Stimulated activated CD8-positive, alpha-beta memory T cell treated with anti-CD3 and anti-CD28 coated beads, Interleukin-2, amount 100 ng/mL, for 1 hour (primary cell): Measurements from ENCODE around the gene UNC5A.

Experiments used
- DNase-seq, 2 donors: peaks; one replicate each; pipeline ENCODE4 v3.0.0-alpha.2; 2020; ENCODE audit warnings: low read depth in 2 of 2

Gene UNC5A

DNA sequence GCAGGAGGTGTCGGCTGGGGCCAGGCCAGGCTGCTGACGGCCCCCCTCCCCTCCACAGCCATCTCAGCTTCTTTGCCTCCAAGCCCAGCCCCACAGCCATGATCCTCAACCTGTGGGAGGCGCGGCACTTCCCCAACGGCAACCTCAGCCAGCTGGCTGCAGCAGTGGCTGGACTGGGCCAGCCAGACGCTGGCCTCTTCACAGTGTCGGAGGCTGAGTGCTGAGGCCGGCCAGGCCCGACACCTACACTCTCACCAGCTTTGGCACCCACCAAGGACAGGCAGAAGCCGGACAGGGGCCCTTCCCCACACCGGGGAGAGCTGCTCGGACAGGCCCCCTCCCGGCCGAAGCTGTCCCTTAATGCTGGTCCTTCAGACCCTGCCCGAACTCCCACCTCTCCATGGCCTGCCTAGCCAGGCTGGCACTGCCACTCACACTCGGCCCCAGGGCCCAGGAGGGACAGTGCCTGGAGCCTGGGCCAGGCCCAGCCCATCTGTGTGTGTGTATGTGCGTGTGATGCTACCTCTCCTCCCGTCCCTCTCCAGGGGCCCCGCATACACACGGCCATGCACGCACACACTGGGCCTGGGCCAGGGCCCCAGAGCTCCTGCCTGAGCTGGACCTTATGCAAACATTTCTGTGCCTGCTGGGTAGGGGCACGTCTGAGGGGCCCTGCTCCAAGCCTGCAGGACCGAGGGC is 69.5 kb downstream of the UNC5A start:
- DNase-seq, result no peak

DNA sequence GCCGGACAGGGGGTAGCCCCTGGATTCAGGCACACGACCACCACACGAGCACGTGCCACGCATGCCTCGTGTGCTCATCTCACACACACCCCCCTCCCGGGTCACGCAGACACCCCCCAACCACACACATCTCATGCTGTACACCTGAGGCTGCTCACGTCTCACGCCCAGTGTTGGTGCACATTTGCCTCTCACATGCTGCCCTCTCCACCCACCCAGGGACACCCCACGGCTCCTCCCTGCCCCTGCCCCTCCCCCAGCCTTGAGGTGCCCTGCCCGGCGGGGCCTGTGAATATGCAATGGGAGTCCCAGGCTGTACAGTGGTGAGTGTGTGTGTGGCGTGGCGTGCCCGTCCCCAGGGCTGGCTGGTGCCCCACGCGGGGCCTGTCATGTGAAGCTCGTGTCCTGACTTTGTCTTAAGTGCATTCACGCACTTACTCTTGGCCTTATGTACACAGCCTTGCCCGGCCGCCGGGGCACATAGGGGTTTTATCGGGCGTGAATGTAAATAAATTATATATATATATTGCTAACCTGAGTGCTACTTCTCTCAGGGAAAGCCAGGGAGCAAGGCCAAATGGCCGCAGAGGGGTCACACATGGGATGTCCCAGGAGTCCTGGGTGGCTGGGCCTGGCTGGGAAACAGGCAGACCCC is 70.1 kb downstream of the UNC5A start:
- DNase-seq, result no peak

DNA sequence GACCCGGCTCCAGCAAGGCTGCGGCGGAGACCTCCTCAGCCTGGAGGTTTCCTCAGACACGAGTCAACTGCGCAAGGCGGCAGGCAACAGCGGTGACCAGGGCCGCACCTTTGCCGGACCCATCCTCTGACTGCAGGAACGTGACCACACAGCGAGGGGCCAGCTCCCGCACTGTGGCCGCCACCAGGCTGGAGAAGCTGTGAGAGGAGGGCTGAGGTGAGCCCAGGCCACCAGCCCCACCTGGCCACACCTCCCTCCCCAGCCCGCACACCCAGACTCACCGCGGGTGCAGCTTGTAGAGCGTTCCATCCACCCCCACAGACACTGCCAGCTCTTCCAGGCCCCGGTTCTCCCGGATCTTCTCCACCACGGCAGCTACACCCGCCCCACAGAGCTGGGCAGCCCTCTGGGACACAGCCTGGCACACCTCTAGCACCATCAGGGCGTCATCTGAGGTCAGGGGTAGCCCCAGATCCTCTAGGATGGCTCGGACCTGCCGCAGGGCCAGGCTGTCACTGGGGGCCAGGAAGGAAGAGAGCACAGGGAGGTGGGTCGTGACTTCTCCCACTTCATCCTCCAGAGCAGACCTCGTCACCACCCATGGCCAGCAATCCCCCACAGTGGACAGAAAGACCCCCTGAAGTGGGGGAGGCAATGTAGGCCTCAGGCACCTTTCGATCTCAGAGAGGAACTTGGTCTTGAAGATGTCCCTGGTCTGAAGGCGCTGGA is 70.8 kb downstream of the UNC5A start:
- DNase-seq, result no peak

DNA sequence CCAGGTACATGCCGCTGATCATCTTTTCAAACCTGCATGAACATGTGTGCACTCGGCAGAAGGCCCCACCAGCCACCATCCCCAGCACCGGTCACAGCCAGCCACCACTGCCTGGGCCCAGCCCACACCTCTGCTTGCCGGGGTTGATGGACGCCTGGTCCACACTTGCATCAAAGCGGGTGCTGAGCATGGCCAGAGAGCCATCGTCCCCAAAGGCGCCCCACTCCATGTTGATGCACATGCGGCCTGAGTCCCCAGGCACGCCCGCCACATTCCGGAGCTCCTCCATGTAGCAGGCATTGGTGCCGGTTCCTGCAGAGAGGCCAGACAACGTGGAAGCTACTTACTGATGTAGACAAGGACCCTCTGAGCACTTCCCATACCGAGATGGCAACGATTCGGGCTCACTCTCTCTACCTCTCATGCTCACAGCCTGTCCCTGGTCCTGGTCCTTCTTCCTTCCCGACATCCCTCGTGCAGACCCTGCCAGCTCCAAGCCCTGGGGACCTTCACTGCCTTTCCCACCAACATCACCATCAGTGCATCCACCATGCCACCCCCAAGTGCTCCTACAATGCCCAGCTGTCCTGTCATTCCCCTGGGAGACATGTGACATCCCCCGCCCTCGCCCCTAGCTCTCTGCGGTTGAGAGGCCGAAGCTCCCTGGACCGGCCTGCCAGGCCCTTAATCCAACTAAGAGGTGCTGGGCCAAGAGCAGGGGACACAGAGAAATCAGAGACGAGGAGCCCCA is 71.6 kb downstream of the UNC5A start:
- no peak for DNase-seq

DNA sequence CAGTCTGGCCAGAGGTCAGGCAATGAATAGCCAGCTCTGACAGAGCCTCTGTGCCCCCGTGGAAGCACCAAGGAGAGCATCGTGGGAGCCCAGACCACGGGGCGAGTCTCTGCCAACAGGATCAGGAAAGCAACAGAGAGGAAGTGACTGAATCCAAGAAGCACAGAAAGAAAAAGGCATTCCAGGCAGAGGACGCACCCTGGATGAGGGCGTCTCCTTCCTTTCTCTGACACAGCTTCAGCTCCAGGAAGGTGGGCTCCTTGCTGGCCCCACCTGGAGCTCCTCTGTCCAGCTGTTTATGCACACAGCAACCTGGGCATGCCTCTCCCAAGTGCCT is 72.2 kb downstream of the UNC5A start:
- DNase-seq, result no peak

DNA sequence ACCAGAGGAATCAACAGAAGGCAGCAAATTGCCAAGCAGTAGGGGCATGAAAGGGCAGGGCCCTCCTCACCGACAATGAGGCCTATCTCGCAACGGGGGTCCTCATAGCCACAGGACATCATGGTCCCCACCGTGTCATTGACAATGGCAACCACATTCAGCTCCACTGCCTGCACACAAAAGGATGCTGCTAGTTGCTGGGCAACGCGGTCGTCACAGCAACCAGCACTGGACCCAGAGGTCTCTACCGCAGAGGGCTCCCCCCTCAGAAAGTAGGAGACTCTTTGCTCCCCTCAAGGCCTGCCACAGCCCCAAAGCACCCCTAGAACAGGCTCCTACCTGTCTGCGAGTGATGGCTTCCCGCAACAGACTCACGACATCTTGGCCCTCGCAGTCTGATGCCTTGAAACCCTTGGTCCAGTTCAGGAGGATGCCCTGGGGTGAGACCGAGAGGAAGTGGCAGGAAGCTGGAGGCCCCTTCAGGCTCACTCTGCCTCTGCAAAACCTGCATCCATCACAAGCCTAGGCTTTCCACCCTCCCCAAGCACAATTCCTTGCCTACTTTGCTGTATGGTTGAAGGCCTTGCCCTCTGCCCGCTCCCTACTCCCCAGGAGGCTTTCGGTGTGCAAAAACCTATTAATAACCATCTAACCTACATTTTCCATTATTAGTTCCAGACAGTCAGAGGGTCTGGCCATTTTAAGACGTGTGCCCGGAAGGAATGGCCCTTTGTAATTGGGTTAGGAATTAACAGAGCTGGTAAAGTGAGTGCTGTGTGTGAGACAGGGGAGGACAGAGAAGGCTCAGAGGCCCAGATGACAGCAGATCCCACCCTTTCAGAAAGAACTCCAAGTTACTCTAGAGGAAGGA is 73.6 kb downstream of the UNC5A start:
- no peak for DNase-seq

DNA sequence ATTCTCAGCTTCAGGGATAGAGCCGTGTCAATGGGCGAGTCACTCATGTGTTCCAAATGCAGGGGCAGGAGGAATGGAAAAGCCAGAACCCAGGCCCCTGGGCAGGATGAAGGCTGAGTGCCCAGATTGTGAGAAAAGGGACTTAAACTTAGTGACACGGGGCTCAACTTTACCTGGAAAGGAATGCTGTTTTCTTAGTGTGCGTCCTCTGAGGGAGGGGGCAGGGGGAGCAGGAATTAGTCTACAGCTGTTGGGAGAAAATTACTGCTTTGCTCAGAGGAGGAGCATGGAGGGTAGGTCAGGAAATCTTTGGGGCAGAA is 74.2 kb downstream of the UNC5A start:
- no peak for DNase-seq

DNA sequence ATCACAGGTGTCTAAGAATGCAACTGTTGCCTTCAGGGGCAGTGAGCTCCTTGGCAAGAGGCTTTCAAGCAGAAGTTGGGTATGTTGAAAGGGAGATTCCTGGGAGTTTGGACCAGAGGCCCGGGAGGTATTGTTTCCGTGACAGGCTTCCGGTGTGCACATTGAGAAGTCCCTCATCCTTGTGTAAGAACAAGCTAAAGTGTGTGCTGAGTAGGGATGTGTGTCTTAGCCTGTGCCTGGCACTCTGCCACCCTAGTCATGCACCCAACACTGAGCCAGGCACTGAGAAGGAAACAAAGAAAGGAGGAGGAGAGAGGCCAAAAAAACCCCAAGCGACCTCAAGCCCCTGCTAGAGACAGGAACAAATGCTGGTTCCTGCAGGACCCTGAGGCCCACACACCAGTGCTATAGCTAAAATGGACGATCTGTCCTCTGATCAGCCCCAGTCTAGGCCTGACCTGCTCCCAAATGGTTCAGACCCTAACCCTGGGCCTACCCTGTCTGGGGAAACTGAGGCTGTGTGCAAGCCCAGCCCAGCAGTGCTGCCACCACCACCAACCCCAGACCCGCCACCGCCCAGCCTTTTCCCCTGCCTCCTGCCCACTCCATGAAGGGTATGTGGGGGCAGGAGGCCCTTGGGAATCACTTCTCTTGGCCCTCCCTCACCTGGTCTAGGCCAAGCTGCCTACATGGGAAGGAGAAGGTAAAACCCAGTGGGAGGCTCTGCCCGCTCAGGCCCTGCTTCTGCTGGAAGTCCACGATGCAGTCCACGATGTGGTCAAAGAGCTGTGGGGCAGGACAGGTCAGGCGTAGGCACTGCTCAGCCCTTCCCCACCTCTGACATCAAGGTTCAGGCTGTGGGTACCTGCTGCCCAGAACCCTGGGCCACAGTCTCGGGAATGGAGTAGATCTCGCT is 76.2 kb downstream of the UNC5A start:
- DNase-seq, result no peak

DNA sequence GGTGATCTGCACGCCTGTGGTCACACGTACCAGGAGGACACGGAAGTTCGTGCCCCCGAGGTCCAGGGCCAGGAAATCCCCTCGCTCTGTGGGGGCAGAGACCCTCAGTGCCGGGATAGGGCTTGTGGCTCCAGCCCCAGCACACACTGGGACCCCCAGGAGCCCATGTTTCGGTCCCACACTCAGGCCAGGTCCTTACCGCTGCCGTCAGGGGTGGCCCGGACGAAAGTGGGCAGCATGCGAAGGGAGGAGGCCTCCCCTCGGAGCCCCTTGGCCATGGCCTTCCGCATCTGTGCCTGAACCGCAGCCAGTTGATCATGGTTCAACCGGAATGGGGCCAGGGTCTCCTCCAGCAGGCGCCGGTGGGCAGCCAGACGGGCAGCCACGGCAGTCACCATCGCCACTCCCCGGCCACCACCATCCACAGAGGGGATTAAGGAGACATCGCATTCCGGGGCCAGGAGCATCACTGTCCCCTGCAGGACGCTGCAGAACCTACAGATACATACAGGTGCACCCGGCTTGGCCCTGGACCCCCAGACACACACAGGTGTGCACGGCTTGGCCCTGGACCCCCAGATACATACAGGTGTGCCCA is 77.0 kb downstream of the UNC5A start:
- no peak for DNase-seq

DNA sequence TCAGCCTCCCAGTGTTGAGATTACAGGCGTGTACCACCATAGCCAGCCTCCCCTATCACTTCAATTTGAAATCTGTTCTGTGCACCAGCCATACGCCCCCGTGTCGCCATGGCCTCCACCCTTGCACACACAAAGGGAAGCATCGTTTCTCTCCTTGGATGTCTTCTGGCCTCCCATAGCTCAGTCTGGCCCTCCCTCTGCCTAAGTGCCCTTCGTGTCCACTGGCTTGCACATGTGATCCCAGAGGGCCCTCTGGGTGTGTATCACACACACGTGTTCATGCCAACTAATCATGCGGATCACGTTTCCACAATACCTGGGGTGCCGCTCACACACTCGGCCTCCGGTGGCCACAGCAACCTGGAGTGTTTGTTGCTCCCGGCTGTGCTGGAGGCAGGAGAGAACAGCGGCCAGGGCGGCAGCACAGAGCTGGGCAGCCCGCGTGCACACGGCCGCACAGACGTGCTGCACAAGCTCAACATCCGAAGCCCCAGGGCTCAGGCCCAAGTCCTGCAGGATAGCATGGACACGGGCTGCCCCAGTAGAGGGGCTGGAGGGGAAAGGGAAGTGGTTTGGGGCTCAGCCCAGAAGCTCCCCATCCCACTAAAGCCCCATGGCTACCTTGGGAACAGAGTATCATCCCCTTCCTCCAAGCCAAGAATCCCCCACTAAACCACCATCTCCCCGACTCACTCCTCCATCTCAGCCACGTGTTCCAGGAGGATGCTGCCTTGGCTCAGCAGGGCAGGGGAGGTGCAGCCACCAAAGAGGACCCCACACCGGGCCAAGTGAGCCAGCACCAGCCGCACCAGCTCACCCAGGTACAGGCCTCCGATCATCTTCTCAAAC is 77.9 kb downstream of the UNC5A start:
- DNase-seq, result no peak

DNA sequence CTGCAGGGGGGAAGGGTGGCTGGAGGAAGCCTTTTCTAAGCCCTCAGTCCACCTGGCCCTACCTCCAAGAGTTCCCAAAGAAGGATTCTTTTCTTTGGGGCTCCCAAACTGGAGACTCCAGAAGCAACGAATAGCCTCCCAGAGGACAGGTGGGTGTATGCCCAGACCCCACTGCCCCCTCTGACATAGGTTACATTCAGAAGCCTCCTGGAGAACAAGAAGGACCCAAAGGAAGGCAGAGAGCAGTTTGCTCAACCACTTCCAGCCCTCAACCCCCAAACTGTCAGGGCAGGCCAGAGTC is 78.5 kb downstream of the UNC5A start:
- DNase-seq, result no peak

DNA sequence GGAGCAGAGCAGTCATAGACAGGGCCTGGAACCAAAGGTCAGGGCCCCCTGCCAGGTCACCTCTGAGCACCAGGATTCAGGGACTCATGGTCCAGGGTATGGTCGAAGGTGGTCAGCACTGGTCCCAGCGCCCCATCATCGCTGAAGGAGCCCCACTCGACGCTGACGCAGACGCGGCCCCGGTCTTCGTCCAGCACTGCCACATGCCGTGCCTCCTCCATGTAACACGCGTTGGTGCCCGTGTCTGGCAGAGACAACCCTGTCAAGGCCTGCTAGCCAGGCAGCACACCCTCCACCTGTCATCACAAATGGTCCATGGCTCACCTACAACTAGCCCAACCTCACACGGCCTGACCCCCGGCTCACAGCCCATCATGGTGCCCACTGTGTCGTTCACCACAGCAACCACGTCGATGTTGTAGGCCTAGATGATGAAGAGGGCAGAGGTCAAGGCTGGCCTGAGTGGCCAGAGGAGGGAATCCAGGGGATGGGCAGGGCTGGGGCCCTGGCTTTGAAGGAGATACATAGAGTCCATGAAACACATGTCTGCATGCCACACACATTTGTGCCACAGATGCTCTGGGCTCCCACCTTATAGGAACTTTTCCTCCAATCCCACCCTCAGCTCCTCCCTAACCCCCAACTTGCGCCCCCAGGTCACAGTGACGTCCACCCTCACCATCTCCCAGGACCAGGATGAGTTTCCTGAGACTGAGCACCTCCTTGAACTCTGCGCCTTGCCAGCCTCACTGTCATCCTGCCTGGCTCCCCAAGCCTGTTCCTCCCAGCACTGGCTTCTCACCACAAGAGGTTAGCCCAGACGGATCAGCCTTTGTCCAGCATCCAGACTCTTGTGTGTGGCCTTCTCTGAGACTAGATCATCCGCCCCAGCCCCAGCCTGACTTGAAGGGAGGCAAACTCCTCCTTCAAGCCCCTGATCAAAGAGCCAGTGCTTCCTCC is 79.2 kb downstream of the UNC5A start:
- DNase-seq, result no peak

DNA sequence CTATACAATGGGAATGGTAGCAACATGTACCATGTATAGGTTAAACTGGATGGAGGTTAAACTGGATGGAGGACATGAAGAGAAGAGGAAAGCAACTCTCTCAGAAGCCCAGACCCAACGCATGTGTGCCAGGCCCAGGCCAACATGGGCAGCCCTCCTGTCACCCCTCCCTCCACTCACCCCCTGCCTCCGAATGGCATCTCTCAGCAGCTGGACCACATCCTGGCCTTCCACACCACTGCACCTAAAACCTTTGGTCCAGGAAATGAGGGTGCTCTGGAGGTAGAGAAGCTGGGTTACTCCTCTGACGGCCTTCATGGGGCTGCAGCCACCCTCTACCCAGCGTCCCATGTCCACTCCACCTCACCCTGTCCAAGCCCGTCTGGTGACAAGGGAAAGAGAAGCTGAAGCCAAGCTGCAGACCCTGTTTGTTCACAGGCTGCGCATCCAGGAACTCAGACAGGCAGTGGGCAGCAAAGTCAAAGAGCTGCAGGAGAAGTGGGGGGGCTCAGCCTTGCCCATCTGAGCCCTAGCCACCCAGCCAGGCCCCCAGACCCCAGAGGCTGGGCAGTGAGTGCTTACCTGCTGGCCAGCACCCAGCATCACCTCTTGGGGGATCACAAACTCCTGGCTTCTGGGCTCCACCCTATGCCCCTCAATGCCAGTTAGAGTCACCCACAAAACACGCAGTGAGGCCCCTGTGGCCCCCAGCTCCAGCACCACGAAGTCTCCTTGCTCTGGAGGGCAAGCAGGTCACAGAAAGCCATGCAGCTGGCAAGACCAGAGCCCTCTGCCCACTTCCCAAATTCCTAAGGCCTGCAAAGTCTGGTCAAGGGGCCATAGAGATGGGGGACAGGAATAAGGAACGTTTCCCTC is 80.3 kb downstream of the UNC5A start:
- no peak for DNase-seq

DNA sequence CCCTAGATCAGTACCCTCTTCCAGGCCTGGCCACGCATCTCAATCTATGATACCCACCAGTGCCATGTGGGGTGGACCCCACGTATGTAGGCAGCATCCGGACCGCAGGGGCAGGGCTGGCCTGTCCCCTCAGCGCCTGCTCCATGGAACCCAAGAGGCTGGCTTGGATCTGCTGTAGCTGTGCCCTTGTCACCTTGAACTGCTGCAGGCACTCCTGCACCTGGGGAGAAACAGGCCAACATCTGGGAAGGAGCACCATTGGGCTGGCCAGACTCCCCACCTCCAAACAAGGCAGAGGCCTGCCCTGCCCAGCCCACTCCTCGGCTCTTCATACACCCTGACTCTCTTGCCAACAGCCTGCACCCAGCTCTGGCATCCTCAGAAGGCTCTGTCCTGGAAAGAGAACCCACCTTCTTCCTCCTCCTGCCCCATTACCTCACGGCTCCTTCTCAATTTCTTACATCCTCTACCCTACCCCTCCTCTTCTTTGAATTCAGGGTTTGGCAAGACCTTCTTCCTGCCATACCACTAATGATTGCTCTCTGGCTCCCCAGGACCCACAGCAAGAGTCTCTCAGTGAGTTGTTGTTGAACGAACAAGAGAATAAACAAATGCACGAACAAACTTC is 81.1 kb downstream of the UNC5A start:
- no peak for DNase-seq

DNA sequence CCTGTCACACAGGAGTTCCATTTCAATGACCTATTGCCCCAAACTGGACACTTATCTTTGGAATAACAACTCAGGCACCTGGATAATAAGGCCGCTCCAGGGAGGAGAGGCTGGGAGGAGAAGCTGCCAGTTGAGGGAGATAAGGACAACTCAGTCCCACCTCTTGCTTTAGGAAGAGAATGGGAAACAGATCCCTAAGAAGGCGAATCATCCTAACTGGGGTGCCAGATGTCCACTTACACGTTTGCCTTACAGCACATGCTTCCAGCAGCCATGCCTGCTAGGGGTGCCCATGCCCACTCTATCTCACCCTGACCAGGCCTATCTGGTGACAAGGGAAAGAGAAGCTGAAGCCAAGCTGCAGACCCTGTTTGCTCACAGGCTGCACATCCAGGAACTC is 82.3 kb downstream of the UNC5A start:
- DNase-seq, result no peak

DNA sequence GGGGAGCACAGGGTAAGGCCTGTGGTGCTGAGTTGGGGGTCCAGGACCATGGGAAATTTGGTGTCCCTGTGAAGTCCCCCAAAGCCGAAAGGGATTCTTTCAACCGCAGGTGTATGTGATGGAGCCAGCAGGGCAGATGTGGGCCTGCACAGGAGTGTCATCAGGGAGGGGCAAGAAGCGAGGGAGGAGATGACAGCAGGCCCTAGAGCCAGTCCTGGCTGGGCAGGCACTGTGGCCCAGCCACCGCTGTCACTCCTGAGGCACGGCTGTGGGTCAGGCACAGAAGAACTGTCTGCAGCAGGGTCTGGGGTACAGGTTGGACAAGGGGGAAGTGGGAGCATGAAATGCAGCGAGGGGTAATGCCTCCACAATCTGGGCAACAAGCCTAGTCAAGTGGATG is 83.9 kb downstream of the UNC5A start:
- DNase-seq, result no peak

DNA sequence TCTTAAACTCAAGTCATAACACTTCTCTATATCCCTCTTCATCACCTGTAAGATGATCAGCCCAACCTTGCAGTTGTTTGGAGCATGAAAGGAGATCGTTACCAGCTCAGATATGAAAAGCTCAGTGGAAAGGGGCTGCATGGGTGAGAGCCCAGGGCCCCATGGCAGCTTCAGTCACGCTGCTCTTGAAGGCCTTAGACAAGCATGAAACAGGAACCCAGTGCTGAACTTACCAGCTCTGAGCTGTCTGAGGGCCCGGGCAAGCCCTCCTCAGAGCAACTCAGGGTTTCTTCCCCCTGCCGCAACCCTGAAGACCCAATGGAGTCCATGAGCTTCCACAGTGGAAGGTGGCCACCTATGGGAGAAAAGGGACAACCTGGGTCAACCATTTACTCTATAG is 85.5 kb downstream of the UNC5A start:
- no peak for DNase-seq
